ENCODE data around the gene PARM1.

Gene PARM1

GRCh38 chr4:74946196-74946595 is 13.3 kb downstream of the PARM1 start:
- no peak for ATAC-seq (ENCODE audit: low read depth)
- H3K4me1 ChIP-seq (ENCODE audit: insufficient read depth, poor library complexity, severe bottlenecking) = no peaks in the 10 kb centered on the region
- H3K9me3 ChIP-seq (ENCODE audit: severe bottlenecking) = no peaks in the 10 kb centered on the region
- no peaks in the 10 kb centered on the region for H3K27me3 ChIP-seq (ENCODE audit: insufficient read depth, poor library complexity, severe bottlenecking)
- no peaks in the 10 kb centered on the region for H3K36me3 ChIP-seq (ENCODE audit: low read depth)
- no peak for DNase-seq (ENCODE audit: low spot score)
- no peak for TF ChIP-seq CTCF (IDR thresholded peaks at IDR 0.05; ENCODE audit: poor library complexity, severe bottlenecking)
- no peak overlapping the region for H3K27ac ChIP-seq (ENCODE audit: poor library complexity, severe bottlenecking)
- H3K4me3 ChIP-seq (ENCODE audit: severe bottlenecking) = no peak overlapping the region

- DNase-seq (ENCODE audit: low spot score) (no peak), ATAC-seq (ENCODE audit: low read depth) (no peak)
- no peaks in the 10 kb centered on the region for H3K9me3 ChIP-seq (ENCODE audit: severe bottlenecking)
- H3K4me3 ChIP-seq (ENCODE audit: severe bottlenecking) = no peak overlapping the region
- H3K27ac ChIP-seq (ENCODE audit: poor library complexity, severe bottlenecking) = no peak overlapping the region
- TF ChIP-seq CTCF (IDR thresholded peaks at IDR 0.05; ENCODE audit: poor library complexity, severe bottlenecking) = no peak
- H3K27me3 ChIP-seq (ENCODE audit: insufficient read depth, poor library complexity, severe bottlenecking) = no peaks in the 10 kb centered on the region
- no peaks in the 10 kb centered on the region for H3K36me3 ChIP-seq (ENCODE audit: low read depth)
- H3K4me1 ChIP-seq (ENCODE audit: insufficient read depth, poor library complexity, severe bottlenecking) = no peaks in the 10 kb centered on the region
These were observed 14.9 kb downstream of the PARM1 start for GRCh38 chr4:74947798-74948197.

GRCh38 chr4:74948236-74948635 is 15.3 kb downstream of the PARM1 start:
- no peaks in the 10 kb centered on the region for H3K36me3 ChIP-seq (ENCODE audit: low read depth)
- H3K4me3 ChIP-seq (ENCODE audit: severe bottlenecking) = no peak overlapping the region
- no peak overlapping the region for H3K27ac ChIP-seq (ENCODE audit: poor library complexity, severe bottlenecking)
- no peaks in the 10 kb centered on the region for H3K4me1 ChIP-seq (ENCODE audit: insufficient read depth, poor library complexity, severe bottlenecking)
- ATAC-seq (ENCODE audit: low read depth) (no peak), DNase-seq (ENCODE audit: low spot score) (no peak)
- H3K27me3 ChIP-seq (ENCODE audit: insufficient read depth, poor library complexity, severe bottlenecking) = no peaks in the 10 kb centered on the region
- no peak for TF ChIP-seq CTCF (IDR thresholded peaks at IDR 0.05; ENCODE audit: poor library complexity, severe bottlenecking)
- H3K9me3 ChIP-seq (ENCODE audit: severe bottlenecking) = no peaks in the 10 kb centered on the region

- Histone ChIP-seq H3K4me3 (ENCODE audit: severe bottlenecking) (no peak overlapping the region), H3K4me1 (ENCODE audit: insufficient read depth, poor library complexity, severe bottlenecking) (no peaks in the 10 kb centered on the region), H3K36me3 (ENCODE audit: low read depth) (no peaks in the 10 kb centered on the region), H3K27me3 (ENCODE audit: insufficient read depth, poor library complexity, severe bottlenecking) (no peaks in the 10 kb centered on the region), H3K27ac (ENCODE audit: poor library complexity, severe bottlenecking) (no peak overlapping the region), H3K9me3 (ENCODE audit: severe bottlenecking) (no peaks in the 10 kb centered on the region)
- no peak for TF ChIP-seq CTCF (IDR thresholded peaks at IDR 0.05; ENCODE audit: poor library complexity, severe bottlenecking)
- ATAC-seq (ENCODE audit: low read depth) (no peak), DNase-seq (ENCODE audit: low spot score) (no peak)
These were observed 17.3 kb downstream of the PARM1 start for GRCh38 chr4:74950200-74950599.

- Histone ChIP-seq H3K36me3 (ENCODE audit: low read depth) (no peaks in the 10 kb centered on the region), H3K4me1 (ENCODE audit: insufficient read depth, poor library complexity, severe bottlenecking) (no peaks in the 10 kb centered on the region), H3K27me3 (ENCODE audit: insufficient read depth, poor library complexity, severe bottlenecking) (no peaks in the 10 kb centered on the region), H3K4me3 (ENCODE audit: severe bottlenecking) (no peak overlapping the region), H3K27ac (ENCODE audit: poor library complexity, severe bottlenecking) (no peak overlapping the region), H3K9me3 (ENCODE audit: severe bottlenecking) (no peaks in the 10 kb centered on the region)
- ATAC-seq (ENCODE audit: low read depth) (no peak), DNase-seq (ENCODE audit: low spot score) (no peak)
- no peak for TF ChIP-seq CTCF (IDR thresholded peaks at IDR 0.05; ENCODE audit: poor library complexity, severe bottlenecking)
These were observed 18.0 kb downstream of the PARM1 start for GRCh38 chr4:74950882-74951281.

All from RWPE2 (cell line).